CD8-positive, alpha-beta memory T cell (primary cell): Measurements from ENCODE around the gene TPRA1. TPM values are rescaled to one million over a fixed set of nuclear protein-coding genes. Genes with fewer than 3 reads are reported as not detected.
"Not testable (repeated sequence)": the region's sequence is repeated elsewhere in the genome, so short reads cannot be mapped to it uniquely, and the experiment has no call there.

Experiments used
- CTCF ChIA-PET: fragments of 350-600 bp; sonication (Branson Sonifier 250); formaldehyde crosslinking; loops from one replicate; lab custom pipeline; 2021; ENCODE audit warnings: antibody characterized with exemption; lab: Charles Lee
- POLR2A ChIA-PET: fragments of 350-600 bp; sonication (Branson Sonifier 250); formaldehyde crosslinking; loops from one replicate; lab custom pipeline; 2021; ENCODE audit warnings: antibody characterized with exemption; lab: Charles Lee
- DNase-seq, 5 donors: peaks; one replicate each; pipeline versions ENCODE4 v3.0.0 to v3.0.0-alpha.2; 2020 to 2022; ENCODE audit warnings: mixed read lengths in 1 of 5
- H3K27ac ChIP-seq: one replicate; pipeline ENCODE4 v1.7.0; 2013; ENCODE audit warnings: low read depth, mild to moderate bottlenecking, low read length, moderate library complexity
- H3K27me3 ChIP-seq: 2 replicates; pipeline ENCODE4 v1.7.0; 2013; ENCODE audit warnings: low read length, mild to moderate bottlenecking; ENCODE audit not compliant: insufficient read depth, poor library complexity, severe bottlenecking
- H3K36me3 ChIP-seq: 2 replicates; pipeline ENCODE4 v1.7.0; 2013; ENCODE audit warnings: mild to moderate bottlenecking, low read length, moderate library complexity; ENCODE audit not compliant: insufficient read depth
- H3K4me1 ChIP-seq: 2 replicates; pipeline ENCODE4 v1.7.0; 2013; ENCODE audit warnings: mild to moderate bottlenecking, low read length, moderate library complexity; ENCODE audit not compliant: insufficient read depth
- H3K4me3 ChIP-seq: 2 replicates; pipeline ENCODE4 v1.7.0; 2013; ENCODE audit warnings: mild to moderate bottlenecking, low read length
- H3K9me3 ChIP-seq: 2 replicates; pipeline ENCODE4 v1.7.0; 2013; ENCODE audit warnings: mild to moderate bottlenecking, low read length
- H3K27ac Mint-ChIP-seq, 8 donors: one replicate each; pipeline ENCODE4 v1.8.0; 2020 to 2021; ENCODE audit warnings: mixed read lengths in 8 of 8, mild to moderate bottlenecking in 6 of 8, inconsistent platforms in 3 of 8, moderate library complexity in 3 of 8
- H3K27me3 Mint-ChIP-seq, 2 donors: one replicate each; pipeline ENCODE4 v1.8.0; 2020 to 2021; ENCODE audit warnings: mixed read lengths in 2 of 2, mild to moderate bottlenecking in 1 of 2, moderate library complexity in 1 of 2
- H3K36me3 Mint-ChIP-seq, 3 donors: one replicate each; pipeline ENCODE4 v1.8.0; 2020 to 2021; ENCODE audit warnings: mixed read lengths in 3 of 3, inconsistent platforms in 1 of 3, mild to moderate bottlenecking in 1 of 3
- H3K4me1 Mint-ChIP-seq, 3 donors: one replicate each; pipeline ENCODE4 v1.8.0; 2020 to 2021; ENCODE audit warnings: mixed read lengths in 3 of 3, inconsistent platforms in 1 of 3, mild to moderate bottlenecking in 1 of 3
- H3K4me3 Mint-ChIP-seq, 7 donors: one replicate each; pipeline ENCODE4 v1.8.0; 2020 to 2021; ENCODE audit warnings: mixed read lengths in 7 of 7, mild to moderate bottlenecking in 6 of 7, moderate library complexity in 4 of 7, inconsistent platforms in 2 of 7
- H3K9me3 Mint-ChIP-seq, 5 donors: one replicate each; pipeline ENCODE4 v1.8.0; 2020 to 2022; ENCODE audit warnings: mixed read lengths in 5 of 5, mild to moderate bottlenecking in 3 of 5, moderate library complexity in 2 of 5, inconsistent platforms in 1 of 5
- polyA plus RNA-seq: library from polyadenylated mRNA; unstranded; fragments of 300-500 nt; fragmentation: Illumina TruSeq; gene quantifications from one replicate; pipeline ENCODE4 v1.2.3, GENCODE V29; 2021
- total RNA-seq, 2 experiments: library from RNA; stranded (reverse); gene quantifications; one replicate each; pipeline ENCODE4 v1.2.3, GENCODE V29; 2021

TPRA1 gene
- total and polyA plus RNA-seq, 3 experiments from 2014 or later, result 30.4 to 52.1 (median 48.9) TPM

- no peaks in the 10 kb centered on the region for H3K9me3 ChIP-seq
- peak overlapping the region in 1 of 8 donors; percentile 4 for H3K27ac Mint-ChIP-seq
- no peaks in the 10 kb centered on the region for H3K36me3 ChIP-seq
- ChIA-PET CTCF (no interaction called here), POLR2A (no interaction called here)
- no peak overlapping the region for H3K4me3 Mint-ChIP-seq
- H3K9me3 Mint-ChIP-seq, result no peaks in the 10 kb centered on the region
- H3K36me3 Mint-ChIP-seq, result no peaks in the 10 kb centered on the region
- H3K4me3 ChIP-seq, result no peak overlapping the region
- H3K4me1 ChIP-seq, result no peaks in the 10 kb centered on the region
- H3K4me1 Mint-ChIP-seq, result peaks cover 0 to 4% (median 0%) of the 10 kb centered on the region in 3 donors
- no peaks in the 10 kb centered on the region for H3K27me3 ChIP-seq
- H3K27ac ChIP-seq, result no peak overlapping the region
- no peak for DNase-seq
- H3K27me3 Mint-ChIP-seq, result peaks cover 1 to 26% of the 10 kb centered on the region in 2 donors
Measured at GRCh38 chr3:127531821-127532220, 58.7 kb downstream of the TPRA1 start.

GRCh38 chr3:127530863-127531262 is 59.7 kb downstream of the TPRA1 start:
- H3K4me1 Mint-ChIP-seq, H3K4me1 ChIP-seq, H3K9me3 ChIP-seq, H3K36me3 Mint-ChIP-seq, H3K9me3 Mint-ChIP-seq, H3K36me3 ChIP-seq, DNase-seq, CTCF ChIA-PET, H3K27me3 ChIP-seq, H3K4me3 ChIP-seq, H3K4me3 Mint-ChIP-seq, POLR2A ChIA-PET, H3K27ac ChIP-seq: not testable (repeated sequence)
- H3K27ac Mint-ChIP-seq, result peak overlapping the region in 1 of 8 donors; percentile 2
- peaks cover 3 to 27% of the 10 kb centered on the region in 2 donors for H3K27me3 Mint-ChIP-seq

- H3K27me3 Mint-ChIP-seq, result peaks cover 3 to 35% of the 10 kb centered on the region in 2 donors
- H3K4me1 ChIP-seq, result no peaks in the 10 kb centered on the region
- no peaks in the 10 kb centered on the region for H3K36me3 Mint-ChIP-seq
- POLR2A ChIA-PET, result no interaction called here
- no peak for DNase-seq
- peak overlapping the region in 1 of 8 donors; percentile 52 for H3K27ac Mint-ChIP-seq
- H3K4me1 Mint-ChIP-seq, result no peaks in the 10 kb centered on the region
- H3K4me3 ChIP-seq, result no peak overlapping the region
- no peaks in the 10 kb centered on the region for H3K9me3 ChIP-seq
- H3K36me3 ChIP-seq, result no peaks in the 10 kb centered on the region
- H3K9me3 Mint-ChIP-seq, result no peaks in the 10 kb centered on the region
- CTCF ChIA-PET, result no interaction called here
- H3K27me3 ChIP-seq, result no peaks in the 10 kb centered on the region
- H3K4me3 Mint-ChIP-seq, result no peak overlapping the region
- H3K27ac ChIP-seq, result no peak overlapping the region
Measured at GRCh38 chr3:127529346-127530188, 61.0 kb downstream of the TPRA1 start.

GRCh38 chr3:127525373-127525772 is 65.2 kb downstream of the TPRA1 start:
- POLR2A ChIA-PET, result no interaction called here
- no peaks in the 10 kb centered on the region for H3K36me3 ChIP-seq
- H3K4me3 Mint-ChIP-seq, result no peak overlapping the region
- CTCF ChIA-PET, result no interaction called here
- H3K36me3 Mint-ChIP-seq, result no peaks in the 10 kb centered on the region
- no peak overlapping the region for H3K27ac ChIP-seq
- H3K9me3 Mint-ChIP-seq, result peaks cover 0 to 12% (median 1%) of the 10 kb centered on the region in 5 donors
- peaks cover 5 to 52% of the 10 kb centered on the region in 2 donors for H3K27me3 Mint-ChIP-seq
- no peaks in the 10 kb centered on the region for H3K9me3 ChIP-seq
- no peak overlapping the region for H3K4me3 ChIP-seq
- no peak for DNase-seq
- H3K4me1 ChIP-seq, result no peaks in the 10 kb centered on the region
- H3K27me3 ChIP-seq, result no peaks in the 10 kb centered on the region
- no peaks in the 10 kb centered on the region for H3K4me1 Mint-ChIP-seq
- no peak overlapping the region for H3K27ac Mint-ChIP-seq

- no peak overlapping the region for H3K4me3 ChIP-seq
- H3K9me3 ChIP-seq, result no peaks in the 10 kb centered on the region
- Mint-ChIP-seq H3K27ac (no peak overlapping the region), H3K9me3 (peaks cover 0 to 12% (median 1%) of the 10 kb centered on the region in 5 donors), H3K4me1 (no peaks in the 10 kb centered on the region), H3K27me3 (peaks cover 5 to 56% of the 10 kb centered on the region in 2 donors), H3K36me3 (no peaks in the 10 kb centered on the region), H3K4me3 (no peak overlapping the region)
- no peaks in the 10 kb centered on the region for H3K36me3 ChIP-seq
- CTCF ChIA-PET, result no interaction called here
- H3K27me3 ChIP-seq, result no peaks in the 10 kb centered on the region
- DNase-seq, result no peak
- no peaks in the 10 kb centered on the region for H3K4me1 ChIP-seq
- H3K27ac ChIP-seq, result no peak overlapping the region
- POLR2A ChIA-PET, result no interaction called here
Measured at GRCh38 chr3:127524296-127524896, 66.1 kb downstream of the TPRA1 start.

Other genes starting within 250 kb of the TPRA1 start
- gene MCM2, start 7.7 kb upstream of the TPRA1 start, total RNA-seq, result 100 to 1,000 TPM; 279 to 288 TPM
- 12.0 TPM for gene MCM2, start 7.7 kb upstream of the TPRA1 start, polyA plus RNA-seq
- 1 to 10 TPM; 1.4 to 1.7 TPM for gene PODXL2, start 38.5 kb upstream of the TPRA1 start, total RNA-seq
- gene PODXL2, start 38.5 kb upstream of the TPRA1 start, polyA plus RNA-seq, result 4.7 TPM
- gene ABTB1, start 82.2 kb upstream of the TPRA1 start, total RNA-seq, result 10 to 100 TPM; 21.7 to 23.1 TPM
- gene ABTB1, start 82.2 kb upstream of the TPRA1 start, polyA plus RNA-seq, result 64.0 TPM
- 1 to 10 TPM; 5.3 to 5.9 TPM for gene MGLL, start 231.8 kb upstream of the TPRA1 start, total RNA-seq
- gene MGLL, start 231.8 kb upstream of the TPRA1 start, polyA plus RNA-seq, result 3.0 TPM